IMR-90 (cell line): ENCODE measurements around the gene TRPM1.

Experiments used
- CTCF ChIP-seq: conservative IDR thresholded peaks from 2 replicates; pipeline ENCODE4 v1.5.1; 2012; ENCODE audit warnings: mild to moderate bottlenecking, low read depth, low read length, improper control_type of control experiment
- ELK1 ChIP-seq: fragments of 150-350 bp; IDR thresholded peaks from 2 replicates; pipeline ENCODE4 v1.6.1; 2016; ENCODE audit warnings: low read depth, mild to moderate bottlenecking, low read length, moderate library complexity, borderline replicate concordance
- MAFK ChIP-seq: IDR thresholded peaks from 2 replicates; pipeline ENCODE4 v1.6.1; 2012; ENCODE audit warnings: low read depth, low read length, improper control_type of control experiment
- MAZ ChIP-seq: IDR thresholded peaks from 2 replicates; pipeline ENCODE4 v1.6.1; 2012; ENCODE audit warnings: low read depth, mild to moderate bottlenecking, low read length, improper control_type of control experiment, moderate library complexity, borderline replicate concordance
- POLR2A ChIP-seq: IDR thresholded peaks from 2 replicates; pipeline ENCODE4 v1.6.1; 2012; ENCODE audit warnings: mild to moderate bottlenecking, low read depth, low read length
- RAD21 ChIP-seq: IDR thresholded peaks from 2 replicates; pipeline ENCODE4 v1.6.1; 2012; ENCODE audit warnings: low read length, improper control_type of control experiment
- RCOR1 ChIP-seq: IDR thresholded peaks from 2 replicates; pipeline ENCODE4 v1.6.1; 2012; ENCODE audit warnings: mild to moderate bottlenecking, low read length, improper control_type of control experiment; ENCODE audit not compliant: insufficient replicate concordance

DNA sequence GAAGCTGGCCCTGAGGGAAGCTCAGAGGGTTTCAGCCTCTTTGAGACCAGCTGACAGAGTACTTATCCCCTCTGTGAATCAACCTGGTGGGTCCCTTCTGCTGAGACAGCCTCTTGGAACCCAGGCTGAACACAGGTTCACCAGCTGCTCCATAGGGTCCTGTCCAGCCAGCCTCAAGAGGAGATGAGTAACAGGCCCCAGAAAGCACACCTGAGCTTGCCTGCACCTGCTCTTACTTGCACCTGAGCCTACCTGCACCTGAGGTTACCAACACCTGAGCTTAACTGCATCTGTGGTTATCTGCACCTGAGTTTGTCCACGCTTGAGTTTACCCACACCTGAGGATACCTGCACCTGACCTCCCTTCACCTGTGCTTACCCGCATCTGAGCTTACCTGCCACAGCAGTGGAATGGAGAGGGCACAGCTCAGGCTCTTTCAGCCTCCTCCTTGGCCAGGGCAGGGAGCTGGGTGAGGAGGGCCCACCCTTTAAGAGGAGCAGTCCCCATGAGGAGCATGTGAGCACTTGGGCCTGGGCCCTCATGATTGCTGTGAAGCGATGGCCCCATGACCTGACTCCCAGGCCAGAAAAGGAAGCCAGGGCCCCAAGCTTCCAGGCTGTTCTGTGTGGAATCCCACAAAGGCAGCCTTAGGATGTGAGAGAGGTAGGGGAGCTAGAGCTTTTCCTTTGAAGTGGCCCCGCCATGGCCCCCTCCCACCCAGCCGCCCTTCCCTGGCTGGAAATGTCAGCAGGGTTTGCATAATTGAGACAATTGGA lies at the start of gene TRPM1:
- TF ChIP-seq CTCF (no peak), POLR2A (no peak), RAD21 (no peak), MAFK (no peak), MAZ (no peak), ELK1 (no peak), RCOR1 (no peak)
